ENCODE data around the gene TMEM203. TPM values are rescaled to one million over a fixed set of nuclear protein-coding genes. Genes with fewer than 3 reads are reported as not detected.

Gene TMEM203
- total and polyA plus RNA-seq, 2 of the 4 experiments (the other 2 are of a cell fraction): 18.8 to 40.6 TPM

GRCh38 chr9:137185921-137186320 is 19.5 kb downstream of the TMEM203 start:
- ChIA-PET CTCF (no interaction called here), POLR2A (ENCODE audit: unreplicated experiment) (no interaction called here)
- WGBS, 2 experiments (ENCODE audit: extremely low coverage in 2 of 2, insufficient read length in 1 of 2): 100% methylated on average over 10 of the region's 19 CpGs; no CpG with 5 or more reads in 1 of the 2 experiments
- Histone ChIP-seq H2AFZ (replicated peaks; ENCODE audit: low read length, poor library complexity) (no peak overlapping the region), H3K4ac (ENCODE audit: low read depth, low read length) (no peak overlapping the region), H3K4me3 (ENCODE audit: insufficient read depth, low read depth, low read length) (no peak overlapping the region), H3K36me3 (ENCODE audit: control insufficient read depth, insufficient read depth, low read length) (peaks cover 59% of the 10 kb centered on the region), H3K9me3 (ENCODE audit: control insufficient read depth, insufficient read depth, low read length) (no peaks in the 10 kb centered on the region), H2BK15ac (ENCODE audit: low read depth, low read length) (no peak overlapping the region), H3K23ac (ENCODE audit: low read depth, low read length) (no peak overlapping the region), H3K9ac (ENCODE audit: low read depth, low read length) (no peak overlapping the region), H3K9me1 (ENCODE audit: insufficient read depth, low read length) (no peaks in the 10 kb centered on the region), H4K5ac (ENCODE audit: low read depth, low read length) (no peak overlapping the region), H3K4me1 (ENCODE audit: control insufficient read depth, insufficient read depth, low read length) (peaks cover 16% of the 10 kb centered on the region), H4K8ac (ENCODE audit: low read depth in 2 of 2, low read length in 2 of 2) (no peak overlapping the region), H3K56ac (ENCODE audit: extremely low read depth, insufficient read depth, low read length) (no peak overlapping the region), H2BK5ac (ENCODE audit: low read depth, low read length, poor library complexity, severe bottlenecking) (no peak overlapping the region), H3K14ac (replicated peaks; ENCODE audit: low read depth, low read length) (no peak overlapping the region), H2AK9ac (replicated peaks; ENCODE audit: low read depth, low read length, poor library complexity) (no peak overlapping the region), H4K91ac (ENCODE audit: insufficient read depth, low read depth, low read length) (no peak overlapping the region), H3K27me3 (ENCODE audit: control insufficient read depth, insufficient read depth, low read length) (no peaks in the 10 kb centered on the region), H4K20me1 (ENCODE audit: insufficient read depth, low read length) (peaks cover 17% of the 10 kb centered on the region; the same call in 1 of the 2 replicates), H3K79me1 (ENCODE audit: low read depth in 1 of 2, low read length in 2 of 2) (peaks cover 5 to 47% of the 10 kb centered on the region in 2 experiments), H3K27ac (ENCODE audit: insufficient read depth, low read length) (no peak overlapping the region), H3K18ac (ENCODE audit: low read depth, low read length) (no peak overlapping the region), H2BK120ac (ENCODE audit: low read depth, low read length) (no peak overlapping the region), H2AK5ac (ENCODE audit: low read depth, low read length) (no peak overlapping the region), H3K4me2 (ENCODE audit: low read depth, low read length) (no peak overlapping the region), H2BK20ac (ENCODE audit: low read depth, low read length) (no peak overlapping the region)
- ATAC-seq (ENCODE audit: low read depth) (no peak), DNase-seq (no peak)
- TF ChIP-seq FOS (IDR thresholded peaks at IDR 0.05; ENCODE audit: low read depth, low read length): no peak
- no peak for TF ChIP-seq RCOR1 (IDR thresholded peaks at IDR 0.05; ENCODE audit: insufficient replicate concordance, low read length)
- TF ChIP-seq USF2 (IDR thresholded peaks at IDR 0.05; ENCODE audit: low read depth, low read length): no peak
- TF ChIP-seq BHLHE40 (IDR thresholded peaks at IDR 0.05; ENCODE audit: low read depth, low read length): no peak
- TF ChIP-seq CHD1 (IDR thresholded peaks at IDR 0.05; ENCODE audit: low read depth, low read length): no peak
- no peak for TF ChIP-seq MAFK (IDR thresholded peaks at IDR 0.05; ENCODE audit: low read depth, low read length)
- TF ChIP-seq NFE2L2 (IDR thresholded peaks at IDR 0.05; ENCODE audit: low read depth, low read length): no peak
- TF ChIP-seq SMC3 (IDR thresholded peaks at IDR 0.05; ENCODE audit: low read depth, low read length): no peak
- TF ChIP-seq RAD21 (IDR thresholded peaks at IDR 0.05; ENCODE audit: low read length): no peak
- TF ChIP-seq ELK1 (IDR thresholded peaks at IDR 0.05; ENCODE audit: borderline replicate concordance, low read depth, low read length): no peak
- TF ChIP-seq MXI1 (IDR thresholded peaks at IDR 0.05; ENCODE audit: borderline replicate concordance, low read depth, low read length): no peak
- TF ChIP-seq POLR2A (IDR thresholded peaks at IDR 0.05; ENCODE audit: low read depth, low read length): no peak
- no peak for TF ChIP-seq RFX5 (IDR thresholded peaks at IDR 0.05; ENCODE audit: low read depth, low read length)
- TF ChIP-seq CEBPB (IDR thresholded peaks at IDR 0.05; ENCODE audit: low read depth, low read length): no peak
- no peak for TF ChIP-seq CTCF (conservative IDR thresholded peaks at IDR 0.05; ENCODE audit: low read depth, low read length)
- no peak for TF ChIP-seq MAZ (IDR thresholded peaks at IDR 0.05; ENCODE audit: borderline replicate concordance, low read depth, low read length)
- in situ Hi-C loops (cut with MboI; ENCODE audit: low sequenced_read_pairs) (no loop called here), intact Hi-C loops (cut with micrococcal nuclease) (no loop called here), dilution Hi-C loops (cut with HindIII; ENCODE audit: low sequenced_read_pairs, unreplicated experiment) (no loop called here)
- no TSS peak for BruUV-seq (replicated peaks)

Measured in IMR-90 (cell line).